Kidney glomerular epithelial cell (primary cell): ENCODE results near the gene CCN2.
"Not testable (repeated sequence)": the region's sequence is repeated elsewhere in the genome, so short reads cannot be mapped to it uniquely, and the experiment has no call there.

Experiments used
- DNase-seq: peaks from one replicate; lab custom pipeline; 2025; lab: John Stamatoyannopoulos, UW

CCN2 gene

GRCh38 chr6:131937703-131938631 lies 13.2 kb downstream of the CCN2 start:
- DNase-seq = peak; percentile 96

GRCh38 chr6:131937226-131937625 lies 13.9 kb downstream of the CCN2 start:
- peak; percentile 25 for DNase-seq

- DNase-seq = no peak
Measured at GRCh38 chr6:131936156-131936555, 15.0 kb downstream of the CCN2 start.

GRCh38 chr6:131931063-131931750 lies 20.0 kb downstream of the CCN2 start:
- no peak for DNase-seq

- no peak for DNase-seq
Measured at GRCh38 chr6:131929976-131930375, 21.2 kb downstream of the CCN2 start.

- DNase-seq = no peak
Measured at GRCh38 chr6:131929264-131929663, 21.9 kb downstream of the CCN2 start.

- DNase-seq = peak; percentile 80
Measured at GRCh38 chr6:131924881-131925474, 26.2 kb downstream of the CCN2 start.

GRCh38 chr6:131923356-131923755 lies 27.8 kb downstream of the CCN2 start:
- no peak for DNase-seq

- no peak for DNase-seq
Measured at GRCh38 chr6:131920656-131921055, 30.5 kb downstream of the CCN2 start.

- no peak for DNase-seq
Measured at GRCh38 chr6:131918650-131919355, 32.4 kb downstream of the CCN2 start.

GRCh38 chr6:131917763-131918649 lies 33.2 kb downstream of the CCN2 start:
- DNase-seq = no peak

- no peak for DNase-seq
Measured at GRCh38 chr6:131917318-131917717, 33.9 kb downstream of the CCN2 start.

GRCh38 chr6:131916847-131917246 lies 34.3 kb downstream of the CCN2 start:
- DNase-seq = no peak

- DNase-seq = not testable (repeated sequence)
Measured at GRCh38 chr6:131916091-131916796, 34.9 kb downstream of the CCN2 start.

GRCh38 chr6:131914967-131915751 lies 36.0 kb downstream of the CCN2 start:
- DNase-seq = peak; percentile 58

GRCh38 chr6:131914234-131914633 lies 36.9 kb downstream of the CCN2 start:
- no peak for DNase-seq

GRCh38 chr6:131911951-131912350 lies 39.2 kb downstream of the CCN2 start:
- DNase-seq = no peak

GRCh38 chr6:131910956-131911355 lies 40.2 kb downstream of the CCN2 start:
- no peak for DNase-seq

- DNase-seq = no peak
Measured at GRCh38 chr6:131910219-131910589, 41.0 kb downstream of the CCN2 start.
